ENCODE data around the gene RYK.

Gene RYK

DNA sequence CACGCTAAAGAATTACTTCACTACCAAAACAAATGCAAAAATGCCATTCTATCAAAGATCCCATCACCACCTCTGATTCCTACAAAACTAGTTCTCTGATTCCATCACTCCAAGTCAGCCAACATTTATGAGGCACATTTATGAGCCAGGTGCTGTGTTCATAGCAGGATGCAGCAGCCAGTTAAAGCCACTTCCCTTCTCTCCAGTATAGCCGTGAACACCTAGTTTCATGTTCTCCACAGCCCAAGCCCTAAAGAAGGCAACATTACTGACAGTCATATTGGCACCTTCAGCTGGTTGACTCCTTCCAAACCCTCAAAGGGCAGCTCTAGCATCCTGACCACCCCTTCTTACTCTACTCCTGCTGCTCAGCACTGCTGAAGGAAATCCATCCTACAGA lies 36.4 kb downstream of the RYK start:
- DNase-seq = no peak

DNA sequence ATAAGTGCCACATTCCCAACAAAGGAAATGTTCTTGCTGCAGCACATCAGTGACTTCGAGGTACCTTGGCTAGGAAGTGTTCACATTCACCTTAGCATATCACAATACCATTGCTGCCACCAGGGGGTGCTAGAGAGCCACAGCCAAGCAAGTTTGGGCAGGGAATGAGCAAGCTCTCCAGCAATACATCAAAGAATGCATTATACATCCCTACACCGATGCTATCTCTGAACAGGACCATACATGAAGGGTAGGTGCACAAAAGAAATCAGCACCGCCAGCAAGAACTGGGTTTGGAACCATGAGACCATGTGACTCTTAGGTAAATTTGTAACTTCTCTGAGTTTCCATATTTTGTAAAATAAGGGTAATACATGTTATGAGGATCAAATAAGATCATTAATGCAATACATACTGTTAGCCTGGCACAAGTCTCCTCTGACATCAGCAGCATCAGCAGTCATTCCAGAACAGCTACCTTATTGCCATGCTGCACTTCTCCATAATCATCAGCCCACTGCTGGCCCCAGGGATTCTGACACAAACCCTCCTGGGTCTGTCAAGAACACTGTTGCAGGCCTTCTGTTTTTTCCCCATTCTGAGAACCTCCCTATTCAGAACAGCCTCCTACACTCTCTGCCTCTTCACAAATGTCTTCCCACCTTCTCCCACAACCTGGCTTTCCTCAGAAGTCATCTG lies 37.5 kb downstream of the RYK start:
- DNase-seq = peak; percentile 81

DNA sequence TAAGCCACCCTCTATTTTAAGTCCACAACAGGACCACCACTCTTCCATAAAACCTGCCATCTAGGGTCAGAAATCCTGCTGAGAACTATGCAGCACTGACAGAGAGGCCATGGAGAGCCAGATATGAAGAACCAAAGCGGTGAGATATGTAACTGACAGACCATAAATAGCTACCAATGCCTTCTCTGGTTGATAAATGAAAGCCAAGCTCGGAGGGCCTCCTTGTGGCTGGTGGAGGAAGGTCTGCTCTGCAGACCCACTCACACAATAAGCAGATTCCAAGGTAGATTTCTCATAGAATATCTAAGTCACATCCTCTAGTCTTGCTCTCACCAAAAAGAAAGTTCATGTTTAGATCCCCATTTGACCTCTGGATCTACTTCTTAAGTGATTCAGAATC lies 38.9 kb downstream of the RYK start:
- no peak for DNase-seq

GRCh38 chr3:134205451-134205850 lies 45.2 kb downstream of the RYK start:
- DNase-seq = no peak

GRCh38 chr3:134201201-134202130 lies 49.2 kb downstream of the RYK start:
- DNase-seq = no peak

- DNase-seq = peak; percentile 5
Measured at GRCh38 chr3:134199880-134200279, 50.8 kb downstream of the RYK start.

DNA sequence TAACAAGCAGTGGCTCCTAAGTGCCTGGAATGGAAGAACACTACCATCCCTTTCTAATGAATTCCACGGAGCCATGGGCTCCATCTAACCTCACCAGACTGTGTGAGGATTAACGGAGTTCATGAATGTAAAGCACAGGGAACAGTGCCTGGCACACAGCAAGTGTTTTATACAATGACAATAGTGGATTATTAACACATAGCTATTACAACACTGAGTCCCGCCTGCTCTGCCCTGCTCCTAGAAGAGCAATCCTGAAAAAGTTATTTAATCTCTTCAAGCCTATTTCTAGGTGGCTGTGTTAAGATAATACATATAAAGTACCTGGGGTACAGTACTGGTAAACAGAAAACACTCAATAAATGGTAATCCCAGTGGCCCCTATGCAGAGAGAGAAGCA lies 51.4 kb downstream of the RYK start:
- DNase-seq = no peak

DNA sequence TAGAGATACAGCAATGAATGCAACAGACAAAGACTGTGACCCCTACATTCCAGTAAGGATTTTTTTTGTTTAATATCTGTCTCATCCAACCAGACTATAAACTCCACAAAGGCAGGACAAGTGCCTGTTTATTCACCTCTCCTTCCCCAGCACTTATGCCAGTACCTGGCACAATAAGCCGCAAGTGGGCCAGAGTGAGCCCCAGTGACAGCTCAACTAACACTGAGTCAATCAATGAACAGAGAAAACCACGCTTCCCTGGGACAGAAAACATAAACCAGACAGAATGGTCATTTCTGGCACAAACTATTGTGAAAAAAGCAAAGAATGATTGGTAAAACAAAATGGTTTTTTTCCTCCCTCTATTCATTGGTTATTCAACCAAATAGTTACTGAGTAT lies 52.2 kb downstream of the RYK start:
- DNase-seq = no peak

GRCh38 chr3:134197681-134198261 lies 52.9 kb downstream of the RYK start:
- DNase-seq = peak; percentile 57

DNA sequence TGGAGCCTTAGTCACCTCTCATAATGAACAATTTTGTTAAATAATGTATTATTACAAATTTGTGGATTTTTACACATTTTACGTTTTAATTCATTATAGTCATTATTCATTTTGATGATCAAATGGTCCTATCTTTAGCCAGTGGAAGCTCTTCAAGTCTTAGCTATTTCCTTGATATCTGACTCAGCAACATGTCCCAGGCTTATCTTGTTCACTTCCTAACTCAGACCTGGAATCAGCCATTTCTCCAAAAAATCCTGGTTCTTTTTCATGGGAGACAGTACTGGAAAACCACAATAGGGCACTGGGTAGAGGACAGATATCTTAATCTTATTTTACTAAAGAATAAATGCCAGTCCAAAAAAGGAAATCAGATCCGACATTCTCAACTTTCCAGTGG lies 56.4 kb downstream of the RYK start:
- no peak for DNase-seq

GRCh38 chr3:134190250-134190649 lies 60.4 kb downstream of the RYK start:
- DNase-seq = no peak

- no peak for DNase-seq
Measured at GRCh38 chr3:134189849-134190248, 60.8 kb downstream of the RYK start.

GRCh38 chr3:134186391-134186790 lies 64.3 kb downstream of the RYK start:
- no peak for DNase-seq

GRCh38 chr3:134180761-134181160 lies 69.9 kb downstream of the RYK start:
- no peak for DNase-seq

- DNase-seq = no peak
Measured at GRCh38 chr3:134179508-134179907, 71.2 kb downstream of the RYK start.

DNA sequence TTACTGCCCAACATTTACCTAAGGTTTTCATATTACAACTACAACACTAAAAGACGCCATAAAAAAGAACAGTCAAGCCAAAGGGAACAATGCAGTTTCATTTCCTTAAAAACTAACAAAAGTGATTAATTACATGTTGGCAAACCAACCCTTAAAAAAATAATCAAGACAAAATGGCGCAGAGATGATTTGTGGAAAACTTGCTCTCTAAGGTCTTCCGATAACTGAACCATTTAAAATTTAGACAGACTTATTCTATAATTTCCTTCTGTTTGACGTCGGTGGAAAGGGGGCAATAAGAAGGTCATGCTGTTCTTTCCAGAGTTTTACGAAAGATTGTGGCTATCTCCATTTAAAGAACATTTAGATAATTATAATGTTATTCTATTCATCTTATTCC lies 87.6 kb downstream of the RYK start:
- DNase-seq = no peak

GRCh38 chr3:134161898-134162615 lies 88.6 kb downstream of the RYK start:
- no peak for DNase-seq

- no peak for DNase-seq
Measured at GRCh38 chr3:134155446-134155845, 95.2 kb downstream of the RYK start.

DNA sequence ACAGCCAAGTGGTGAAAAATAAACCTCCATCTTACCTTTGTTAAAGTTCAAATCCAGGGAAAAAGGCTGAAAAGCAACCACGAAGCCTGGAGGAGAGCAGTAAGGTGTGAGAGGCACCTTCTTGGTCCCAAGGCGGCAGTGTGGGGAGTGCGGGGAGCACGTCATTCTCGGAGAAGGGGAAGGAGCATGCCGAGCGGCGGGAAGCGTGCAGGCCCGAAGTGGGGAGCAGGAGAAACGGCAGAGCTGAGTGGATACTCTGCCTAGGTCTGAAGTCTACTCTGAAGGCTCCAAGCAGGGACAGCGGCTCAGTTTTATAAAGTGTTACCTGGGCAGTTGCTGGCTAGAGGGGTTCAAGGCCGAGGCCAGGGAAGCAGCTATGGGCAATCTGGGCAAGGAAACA lies 96.9 kb downstream of the RYK start:
- DNase-seq = no peak

GRCh38 chr3:134150476-134150875 lies 100.2 kb downstream of the RYK start:
- DNase-seq = no peak

GRCh38 chr3:134149286-134149685 lies 101.4 kb downstream of the RYK start:
- no peak for DNase-seq

DNA sequence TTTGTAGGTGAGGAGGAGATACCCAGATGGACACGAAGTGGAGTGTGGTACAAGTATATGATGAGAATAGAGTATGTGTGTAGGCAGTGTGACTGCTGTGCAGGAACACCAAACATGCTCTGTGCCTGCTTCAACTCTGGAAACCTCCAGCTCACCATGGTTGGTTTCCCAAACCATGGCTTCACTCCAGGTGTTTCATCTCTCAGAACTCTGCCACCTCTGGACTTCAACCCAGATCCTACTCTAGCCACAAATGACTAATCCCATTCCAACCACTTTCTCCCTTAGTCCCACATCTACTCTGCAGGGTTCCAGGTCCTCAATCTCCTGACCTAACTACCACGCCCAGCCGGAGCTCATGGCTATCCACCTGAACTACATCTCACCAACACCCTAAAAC lies 102.1 kb downstream of the RYK start:
- DNase-seq = no peak

GRCh38 chr3:134147411-134147810 lies 103.2 kb downstream of the RYK start:
- no peak for DNase-seq
